A673 (cell line): ENCODE results near the gene UNKL. TPM values are rescaled to one million over a fixed set of nuclear protein-coding genes. Genes with fewer than 3 reads are reported as not detected.
A peak's percentile ranks its signal among the peaks of the same experiment; 100 is the strongest.

Source experiments
- BruUV-seq: library from RNA; stranded (reverse); fragments of 400-500 nt; replicated peaks from 2 replicates; lab custom pipeline; 2021; lab: Mats Ljungman, UMichigan
- CTCF ChIA-PET: fragments of 300-600 bp; sonication (Branson Sonifier 250); formaldehyde crosslinking; loops from one replicate; lab custom pipeline; 2022; ENCODE audit warnings: antibody characterized with exemption; lab: Charles Lee
- POLR2A ChIA-PET: fragments of 300-600 bp; sonication (Branson Sonifier 250); formaldehyde crosslinking; loops from one replicate; lab custom pipeline; 2022; ENCODE audit warnings: antibody characterized with exemption; ENCODE audit not compliant: low non-redundant PET; lab: Charles Lee
- DNase-seq: peaks from one replicate; pipeline ENCODE4 v3.0.0-alpha.2; 2015; ENCODE audit warnings: low spot score
- H3K27ac ChIP-seq: fragments of 200-600 bp; sonication (generic); 2 replicates; pipeline ENCODE4 v1.5.1; 2016; ENCODE audit warnings: mixed run types, low read depth, mild to moderate bottlenecking, mixed read lengths, antibody characterized with exemption, low read length; ENCODE audit not compliant: poor library complexity, severe bottlenecking
- H3K27me3 ChIP-seq: fragments of 200-600 bp; sonication (generic); replicated peaks from 2 replicates; pipeline ENCODE4 v1.6.1; 2017; ENCODE audit warnings: mixed run types, low read depth, mild to moderate bottlenecking, mixed read lengths, antibody characterized with exemption, low read length; ENCODE audit not compliant: insufficient read depth, poor library complexity
- H3K36me3 ChIP-seq: fragments of 200-600 bp; sonication (generic); 2 replicates; pipeline ENCODE4 v1.6.1; 2016; ENCODE audit warnings: mixed run types, mild to moderate bottlenecking, mixed read lengths, antibody characterized with exemption, low read length; ENCODE audit not compliant: insufficient read depth, poor library complexity, severe bottlenecking
- H3K4me1 ChIP-seq: fragments of 200-600 bp; sonication (generic); 2 replicates; pipeline ENCODE4 v1.6.1; 2017; ENCODE audit warnings: mixed run types, mild to moderate bottlenecking, mixed read lengths, antibody characterized with exemption, low read length; ENCODE audit not compliant: insufficient read depth, poor library complexity, severe bottlenecking
- H3K4me3 ChIP-seq: fragments of 200-600 bp; sonication (generic); 2 replicates; pipeline ENCODE4 v1.5.1; 2016; ENCODE audit warnings: low read depth, mixed run types, mild to moderate bottlenecking, mixed read lengths, low read length; ENCODE audit not compliant: poor library complexity, severe bottlenecking
- H3K9me3 ChIP-seq: fragments of 200-600 bp; sonication (generic); 2 replicates; pipeline ENCODE4 v1.6.1; 2016; ENCODE audit warnings: mixed run types, low read depth, mild to moderate bottlenecking, mixed read lengths, antibody characterized with exemption, low read length; ENCODE audit not compliant: poor library complexity, severe bottlenecking
- CTCF ChIP-seq: fragments of 300-800, 200-600 bp; sonication (generic); conservative IDR thresholded peaks from 2 replicates; pipeline ENCODE4 v1.5.1; 2017; ENCODE audit warnings: low read depth, mild to moderate bottlenecking, antibody characterized with exemption, low read length, moderate library complexity, mixed read lengths
- EZH2 ChIP-seq: fragments of 200-600 bp; sonication (generic); IDR thresholded peaks from 2 replicates; pipeline ENCODE4 v1.6.1; 2017; ENCODE audit warnings: borderline replicate concordance, low read depth, mild to moderate bottlenecking, mixed read lengths, antibody characterized with exemption, low read length; ENCODE audit not compliant: poor library complexity, severe bottlenecking
- intact Hi-C: fragments of 100-400 bp; cut with micrococcal nuclease; formaldehyde crosslinking; loops from one replicate; pipeline ENCODE4 v1.10.0; 2022; ENCODE audit not compliant: unreplicated experiment
- total RNA-seq: library from RNA; stranded (reverse); gene quantifications from 2 replicates; pipeline ENCODE4 v1.2.3, GENCODE V29; 2021

Gene UNKL
- total RNA-seq, 1 experiment from 2014 or later: 88.5 TPM

DNA sequence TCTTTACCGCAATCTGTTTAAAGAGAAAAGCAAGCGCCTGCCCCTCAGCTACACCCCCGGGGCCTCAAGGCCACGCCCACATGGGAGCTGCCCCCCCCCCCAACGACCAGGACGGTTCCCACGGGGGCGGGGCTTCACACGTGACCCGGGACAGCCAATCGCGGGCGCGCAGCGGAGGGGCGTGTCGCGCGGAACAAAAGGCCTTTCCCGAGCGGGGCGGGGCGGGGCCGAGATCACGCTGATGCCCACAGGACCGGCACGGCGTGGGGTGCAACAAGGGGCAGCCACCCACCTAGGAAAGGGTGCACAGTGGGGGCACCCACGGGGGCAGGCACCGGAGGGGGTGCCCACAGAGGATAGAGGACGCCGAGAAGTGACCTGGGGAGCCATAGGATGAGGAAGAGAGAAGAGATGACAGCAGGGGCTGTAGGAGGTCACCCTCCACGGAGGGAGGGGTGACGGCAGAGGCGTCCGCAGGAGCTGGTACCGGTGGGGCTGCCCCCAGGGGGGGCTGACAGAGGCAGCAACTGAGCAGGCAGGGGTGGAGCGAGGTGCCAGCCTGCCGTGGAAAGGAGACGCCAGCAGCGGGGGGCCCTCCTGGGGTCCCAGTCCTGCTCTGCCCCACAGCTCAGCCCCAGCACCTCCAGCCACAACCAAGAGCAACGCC, 6.2 kb downstream of the UNKL start:
- ChIA-PET CTCF (no interaction called here), POLR2A (no interaction called here)
- H3K4me1 ChIP-seq: peaks cover 7% of the 10 kb centered on the region
- intact Hi-C loops: no loop called here
- H3K36me3 ChIP-seq: no peaks in the 10 kb centered on the region
- H3K27ac ChIP-seq: peak overlapping the region; percentile 54
- no peak for TF ChIP-seq CTCF
- no peak for TF ChIP-seq EZH2
- peak overlapping the region; percentile 58 for H3K4me3 ChIP-seq
- DNase-seq: peak; percentile 93
- BruUV-seq: no TSS peak
- H3K27me3 ChIP-seq: no peaks in the 10 kb centered on the region
- no peaks in the 10 kb centered on the region for H3K9me3 ChIP-seq

- Histone ChIP-seq H3K4me3 (peak overlapping the region; percentile 58), H3K4me1 (peaks cover 7% of the 10 kb centered on the region), H3K27ac (no peak overlapping the region), H3K36me3 (no peaks in the 10 kb centered on the region), H3K9me3 (no peaks in the 10 kb centered on the region), H3K27me3 (no peaks in the 10 kb centered on the region)
- TF ChIP-seq EZH2: no peak
- TF ChIP-seq CTCF: no peak
- POLR2A ChIA-PET: no interaction called here
- intact Hi-C loops: no loop called here
- DNase-seq: no peak
- CTCF ChIA-PET: no interaction called here
- BruUV-seq: no TSS peak
These were observed 6.8 kb downstream of the UNKL start for GRCh38 chr16:1407753-1408152.

DNA sequence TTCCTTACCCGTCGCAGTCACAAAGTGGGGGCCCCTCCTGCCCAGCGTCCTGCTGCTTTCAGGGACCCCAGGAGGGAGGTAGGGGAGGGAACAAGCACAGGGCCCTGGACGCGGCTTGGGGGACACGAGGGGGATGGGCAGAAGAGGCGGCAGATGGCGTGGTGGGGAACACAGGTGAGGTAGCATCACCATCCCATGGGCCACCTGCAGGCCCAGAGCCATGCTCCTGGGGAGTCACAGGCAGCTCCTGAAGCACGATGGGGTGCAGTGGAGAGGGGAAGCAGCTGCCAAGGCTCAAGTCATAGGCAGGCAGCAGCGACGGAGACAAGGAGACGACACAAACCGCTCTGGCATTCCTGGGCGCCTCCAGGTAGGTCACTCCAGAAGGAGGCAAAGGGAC, 10.8 kb downstream of the UNKL start:
- no peaks in the 10 kb centered on the region for H3K27me3 ChIP-seq
- intact Hi-C loops: no loop called here
- no peak for TF ChIP-seq EZH2
- TF ChIP-seq CTCF: no peak
- no peak overlapping the region for H3K4me3 ChIP-seq
- H3K36me3 ChIP-seq: no peaks in the 10 kb centered on the region
- ChIA-PET POLR2A (no interaction called here), CTCF (no interaction called here)
- DNase-seq: no peak
- BruUV-seq: no TSS peak
- no peaks in the 10 kb centered on the region for H3K9me3 ChIP-seq
- peaks cover 7% of the 10 kb centered on the region for H3K4me1 ChIP-seq
- H3K27ac ChIP-seq: no peak overlapping the region
